A549 (cell line): ENCODE results near the gene CADM1. TPM values are rescaled to one million over a fixed set of nuclear protein-coding genes. Genes with fewer than 3 reads are reported as not detected.

Experiments used
- BHLHE40 ChIP-seq: IDR thresholded peaks from 2 replicates; pipeline ENCODE4 v1.6.1; 2012; ENCODE audit warnings: low read depth, low read length, inconsistent platforms
- CEBPB ChIP-seq, 2 experiments: fragments of >200 bp in 1 of 2; sonication (Bioruptor Twin) in 1 of 2; formaldehyde crosslinking in 1 of 2; IDR thresholded peaks; 2 replicates each; pipeline ENCODE4 v1.6.1; 2012 to 2016
- CHD2 ChIP-seq: fragments of 150-350 bp; IDR thresholded peaks from 2 replicates; pipeline ENCODE4 v1.6.1; 2014; ENCODE audit warnings: low read length; ENCODE audit not compliant: partially characterized antibody
- CHD4 ChIP-seq: fragments of 200-600 bp; sonication (generic); IDR thresholded peaks from 2 replicates; pipeline ENCODE4 v1.6.1; 2016; ENCODE audit warnings: antibody characterized with exemption, mild to moderate bottlenecking, borderline replicate concordance
- EHF ChIP-seq: fragments of 250-450 bp; sonication (Bioruptor Pico); IDR thresholded peaks from 2 replicates; pipeline ENCODE4 v1.5.0; 2020; ENCODE audit warnings: mild to moderate bottlenecking
- EHMT2 ChIP-seq: fragments of 200-600 bp; sonication (generic); IDR thresholded peaks from 2 replicates; pipeline ENCODE4 v1.6.1; 2016; ENCODE audit warnings: antibody characterized with exemption, low read depth, mild to moderate bottlenecking, moderate library complexity
- FOSL2 ChIP-seq, 2 experiments: fragments of 450-650 bp in 1 of 2; fragments of >200 bp in 1 of 2; sonication (Bioruptor Twin) in 1 of 2; formaldehyde crosslinking; IDR thresholded peaks; 2 replicates each; pipeline versions ENCODE4 v1.5.0 to v1.6.1; 2016 to 2020; ENCODE audit warnings: mild to moderate bottlenecking in 1 of 2, moderate library complexity in 1 of 2
- GATA3 ChIP-seq: IDR thresholded peaks from 2 replicates; pipeline ENCODE4 v1.6.1; 2012; ENCODE audit warnings: borderline replicate concordance
- HDAC2 ChIP-seq: fragments of 200-600 bp; sonication (generic); IDR thresholded peaks from 2 replicates; pipeline ENCODE4 v1.6.1; 2016
- NFE2L2 ChIP-seq: fragments of 150-350 bp; conservative IDR thresholded peaks from 2 replicates; pipeline ENCODE4 v1.6.1; 2014; ENCODE audit warnings: low read length
- NR3C1 ChIP-seq: fragments of >200 bp; sonication (Bioruptor Twin); formaldehyde crosslinking; IDR thresholded peaks from 3 replicates; pipeline ENCODE4 v1.6.1; 2017
- POLR2AphosphoS2 ChIP-seq: conservative IDR thresholded peaks from 2 replicates; pipeline ENCODE4 v1.6.1; 2012; ENCODE audit warnings: low read length, improper control_type of control experiment, inconsistent platforms
- RAD21 ChIP-seq, 2 experiments: fragments of >200 bp in 1 of 2; sonication (Bioruptor Twin) in 1 of 2; formaldehyde crosslinking in 1 of 2; IDR thresholded peaks in 1 of 2; conservative IDR thresholded peaks in 1 of 2; 2 replicates in 1 of 2; 3 replicates in 1 of 2; pipeline ENCODE4 v1.6.1; 2012 to 2018; ENCODE audit warnings: inconsistent platforms in 1 of 2
- RCOR1 ChIP-seq: fragments of 150-350 bp; IDR thresholded peaks from 2 replicates; pipeline ENCODE4 v1.6.1; 2014; ENCODE audit warnings: antibody characterized with exemption, low read length, low read depth
- RFX5 ChIP-seq: fragments of 450-650 bp; IDR thresholded peaks from 2 replicates; pipeline ENCODE4 v1.7.1; 2014; ENCODE audit warnings: antibody characterized with exemption, mild to moderate bottlenecking, moderate library complexity
- SMC3 ChIP-seq: fragments of >200 bp; sonication (Bioruptor Twin); formaldehyde crosslinking; IDR thresholded peaks from 3 replicates; pipeline ENCODE4 v1.6.1; 2018; ENCODE audit warnings: inconsistent platforms
- TFCP2L1 ChIP-seq: fragments of 250-450 bp; sonication (Bioruptor Pico); IDR thresholded peaks from 2 replicates; pipeline ENCODE4 v1.5.0; 2021; ENCODE audit warnings: mild to moderate bottlenecking
- ZNF302 ChIP-seq: fragments of 250-450 bp; sonication (Bioruptor Pico); IDR thresholded peaks from 2 replicates; pipeline ENCODE4 v1.9.0; 2021; ENCODE audit warnings: inconsistent platforms, mild to moderate bottlenecking, moderate library complexity
- polyA plus RNA-seq, 4 experiments: library from polyadenylated mRNA; depleted of rRNA in 3 of 4; stranded (reverse); fragments of >200 nt; fragmentation: RNase III in 1 of 4; extraction: RNeasy Plus Mini Kit Qiagen cat#74134 plus additional on column Dnase treatment in 1 of 4; gene quantifications; 2 replicates in 3 of 4; 3 replicates in 1 of 4; pipeline ENCODE4 v1.2.3, GENCODE V29; 2011 to 2017
- TF ChIP-seq, protein P1 (sequence below): fragments of 200-600 bp; sonication (generic); IDR thresholded peaks from 2 replicates; pipeline ENCODE4 v1.6.1; 2016; ENCODE audit warnings: antibody characterized with exemption, mild to moderate bottlenecking, moderate library complexity
- TF ChIP-seq, protein P2 (sequence below): IDR thresholded peaks from 2 replicates; pipeline ENCODE4 v1.6.1; 2012
- TF ChIP-seq, protein P3 (sequence below): IDR thresholded peaks from 2 replicates; pipeline ENCODE4 v1.6.1; 2012; ENCODE audit warnings: low read depth, borderline replicate concordance
- TF ChIP-seq, protein P4 (sequence below): fragments of >200 bp; sonication (Bioruptor Twin); formaldehyde crosslinking; IDR thresholded peaks from 3 replicates; pipeline ENCODE4 v1.6.1; 2016
- TF ChIP-seq, protein P5 (sequence below): fragments of 250-450 bp; sonication (Bioruptor Pico); IDR thresholded peaks from 2 replicates; pipeline ENCODE4 v1.5.0; 2021; ENCODE audit warnings: mild to moderate bottlenecking, moderate library complexity, borderline replicate concordance
- TF ChIP-seq, protein P6 (sequence below): fragments of 250-450 bp; sonication (Bioruptor Pico); IDR thresholded peaks from 2 replicates; pipeline ENCODE4 v1.5.0; 2020; ENCODE audit warnings: low read depth, mild to moderate bottlenecking, moderate library complexity

Gene CADM1
- polyA plus RNA-seq, 2 of the 4 experiments (the other 2 are of a cell fraction): 33.4 to 36.7 TPM

DNA sequence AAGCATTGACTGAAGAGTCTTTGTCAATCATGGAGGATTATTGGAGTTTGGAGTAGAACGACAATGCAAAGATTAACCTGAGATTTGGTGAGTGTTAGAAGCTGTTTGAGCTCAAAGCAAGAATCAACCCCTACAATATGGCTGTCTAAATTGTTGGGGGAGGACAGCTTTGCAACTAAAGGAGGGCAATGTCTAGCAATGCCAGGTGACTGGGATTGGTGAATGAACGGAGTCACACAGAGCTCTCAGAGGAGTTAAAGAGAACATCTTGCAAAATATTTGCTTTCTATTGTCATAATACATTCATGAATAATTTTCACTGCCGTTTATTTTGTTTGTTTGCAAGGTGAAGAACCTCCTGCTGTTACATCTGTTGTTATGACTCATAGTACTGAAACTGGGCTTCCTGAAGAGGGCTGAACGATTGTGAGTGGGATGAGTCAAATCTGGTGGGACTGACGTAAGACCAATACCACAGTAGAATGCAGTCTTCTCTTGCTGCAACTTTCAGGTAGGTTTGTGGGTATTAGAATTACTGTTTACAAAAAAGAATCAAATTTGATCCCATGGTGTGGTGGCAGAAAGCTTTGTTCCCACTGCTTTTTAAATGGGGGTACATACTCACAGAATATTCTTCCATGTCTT, 281.9 kb downstream of the CADM1 start (continued):
- TF ChIP-seq, protein P1, sequence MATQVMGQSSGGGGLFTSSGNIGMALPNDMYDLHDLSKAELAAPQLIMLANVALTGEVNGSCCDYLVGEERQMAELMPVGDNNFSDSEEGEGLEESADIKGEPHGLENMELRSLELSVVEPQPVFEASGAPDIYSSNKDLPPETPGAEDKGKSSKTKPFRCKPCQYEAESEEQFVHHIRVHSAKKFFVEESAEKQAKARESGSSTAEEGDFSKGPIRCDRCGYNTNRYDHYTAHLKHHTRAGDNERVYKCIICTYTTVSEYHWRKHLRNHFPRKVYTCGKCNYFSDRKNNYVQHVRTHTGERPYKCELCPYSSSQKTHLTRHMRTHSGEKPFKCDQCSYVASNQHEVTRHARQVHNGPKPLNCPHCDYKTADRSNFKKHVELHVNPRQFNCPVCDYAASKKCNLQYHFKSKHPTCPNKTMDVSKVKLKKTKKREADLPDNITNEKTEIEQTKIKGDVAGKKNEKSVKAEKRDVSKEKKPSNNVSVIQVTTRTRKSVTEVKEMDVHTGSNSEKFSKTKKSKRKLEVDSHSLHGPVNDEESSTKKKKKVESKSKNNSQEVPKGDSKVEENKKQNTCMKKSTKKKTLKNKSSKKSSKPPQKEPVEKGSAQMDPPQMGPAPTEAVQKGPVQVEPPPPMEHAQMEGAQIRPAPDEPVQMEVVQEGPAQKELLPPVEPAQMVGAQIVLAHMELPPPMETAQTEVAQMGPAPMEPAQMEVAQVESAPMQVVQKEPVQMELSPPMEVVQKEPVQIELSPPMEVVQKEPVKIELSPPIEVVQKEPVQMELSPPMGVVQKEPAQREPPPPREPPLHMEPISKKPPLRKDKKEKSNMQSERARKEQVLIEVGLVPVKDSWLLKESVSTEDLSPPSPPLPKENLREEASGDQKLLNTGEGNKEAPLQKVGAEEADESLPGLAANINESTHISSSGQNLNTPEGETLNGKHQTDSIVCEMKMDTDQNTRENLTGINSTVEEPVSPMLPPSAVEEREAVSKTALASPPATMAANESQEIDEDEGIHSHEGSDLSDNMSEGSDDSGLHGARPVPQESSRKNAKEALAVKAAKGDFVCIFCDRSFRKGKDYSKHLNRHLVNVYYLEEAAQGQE: no peak
- no peak for TF ChIP-seq RFX5
- no peak for TF ChIP-seq ZNF302 (CRISPR knock-in tag)
- no peak for TF ChIP-seq RAD21 (conservative IDR thresholded peaks at IDR 0.05 in 1 of 2, IDR thresholded peaks at IDR 0.05 in 1 of 2)
- TF ChIP-seq TFCP2L1 (CRISPR knock-in tag): no peak
- TF ChIP-seq CHD4: no peak
- no peak for TF ChIP-seq CHD2
- TF ChIP-seq, protein P2, sequence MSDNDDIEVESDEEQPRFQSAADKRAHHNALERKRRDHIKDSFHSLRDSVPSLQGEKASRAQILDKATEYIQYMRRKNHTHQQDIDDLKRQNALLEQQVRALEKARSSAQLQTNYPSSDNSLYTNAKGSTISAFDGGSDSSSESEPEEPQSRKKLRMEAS: peak; percentile 40
- TF ChIP-seq RCOR1: no peak
- TF ChIP-seq NFE2L2: no peak
- TF ChIP-seq, protein P3, sequence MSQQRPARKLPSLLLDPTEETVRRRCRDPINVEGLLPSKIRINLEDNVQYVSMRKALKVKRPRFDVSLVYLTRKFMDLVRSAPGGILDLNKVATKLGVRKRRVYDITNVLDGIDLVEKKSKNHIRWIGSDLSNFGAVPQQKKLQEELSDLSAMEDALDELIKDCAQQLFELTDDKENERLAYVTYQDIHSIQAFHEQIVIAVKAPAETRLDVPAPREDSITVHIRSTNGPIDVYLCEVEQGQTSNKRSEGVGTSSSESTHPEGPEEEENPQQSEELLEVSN: no peak
- no peak for TF ChIP-seq HDAC2
- peak; percentile 65; the same call in 1 of the 2 replicates for TF ChIP-seq GATA3
- peak; percentile 76 for TF ChIP-seq FOSL2 (IDR thresholded peaks at IDR 0.05)
- TF ChIP-seq FOSL2 (CRISPR knock-in tag; IDR thresholded peaks at IDR 0.05): peak; percentile 93
- TF ChIP-seq SMC3: no peak
- TF ChIP-seq EHMT2: no peak
- peak; percentile 13 to 60; a peak in 2 of 4 replicates for TF ChIP-seq CEBPB (IDR thresholded peaks at IDR 0.05)
- TF ChIP-seq POLR2AphosphoS2: no peak
- TF ChIP-seq EHF (CRISPR knock-in tag): no peak
- TF ChIP-seq, protein P4, sequence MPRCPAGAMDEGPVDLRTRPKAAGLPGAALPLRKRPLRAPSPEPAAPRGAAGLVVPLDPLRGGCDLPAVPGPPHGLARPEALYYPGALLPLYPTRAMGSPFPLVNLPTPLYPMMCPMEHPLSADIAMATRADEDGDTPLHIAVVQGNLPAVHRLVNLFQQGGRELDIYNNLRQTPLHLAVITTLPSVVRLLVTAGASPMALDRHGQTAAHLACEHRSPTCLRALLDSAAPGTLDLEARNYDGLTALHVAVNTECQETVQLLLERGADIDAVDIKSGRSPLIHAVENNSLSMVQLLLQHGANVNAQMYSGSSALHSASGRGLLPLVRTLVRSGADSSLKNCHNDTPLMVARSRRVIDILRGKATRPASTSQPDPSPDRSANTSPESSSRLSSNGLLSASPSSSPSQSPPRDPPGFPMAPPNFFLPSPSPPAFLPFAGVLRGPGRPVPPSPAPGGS: no peak
- no peak for TF ChIP-seq BHLHE40
- TF ChIP-seq, protein P5, sequence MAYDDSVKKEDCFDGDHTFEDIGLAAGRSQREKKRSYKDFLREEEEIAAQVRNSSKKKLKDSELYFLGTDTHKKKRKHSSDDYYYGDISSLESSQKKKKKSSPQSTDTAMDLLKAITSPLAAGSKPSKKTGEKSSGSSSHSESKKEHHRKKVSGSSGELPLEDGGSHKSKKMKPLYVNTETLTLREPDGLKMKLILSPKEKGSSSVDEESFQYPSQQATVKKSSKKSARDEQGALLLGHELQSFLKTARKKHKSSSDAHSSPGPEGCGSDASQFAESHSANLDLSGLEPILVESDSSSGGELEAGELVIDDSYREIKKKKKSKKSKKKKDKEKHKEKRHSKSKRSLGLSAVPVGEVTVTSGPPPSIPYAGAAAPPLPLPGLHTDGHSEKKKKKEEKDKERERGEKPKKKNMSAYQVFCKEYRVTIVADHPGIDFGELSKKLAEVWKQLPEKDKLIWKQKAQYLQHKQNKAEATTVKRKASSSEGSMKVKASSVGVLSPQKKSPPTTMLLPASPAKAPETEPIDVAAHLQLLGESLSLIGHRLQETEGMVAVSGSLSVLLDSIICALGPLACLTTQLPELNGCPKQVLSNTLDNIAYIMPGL (CRISPR knock-in tag): no peak
- TF ChIP-seq NR3C1: no peak
- TF ChIP-seq, protein P6, sequence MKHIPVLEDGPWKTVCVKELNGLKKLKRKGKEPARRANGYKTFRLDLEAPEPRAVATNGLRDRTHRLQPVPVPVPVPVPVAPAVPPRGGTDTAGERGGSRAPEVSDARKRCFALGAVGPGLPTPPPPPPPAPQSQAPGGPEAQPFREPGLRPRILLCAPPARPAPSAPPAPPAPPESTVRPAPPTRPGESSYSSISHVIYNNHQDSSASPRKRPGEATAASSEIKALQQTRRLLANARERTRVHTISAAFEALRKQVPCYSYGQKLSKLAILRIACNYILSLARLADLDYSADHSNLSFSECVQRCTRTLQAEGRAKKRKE: no peak
